Karpas-422 (cell line): ENCODE data around the gene GABRA5. TPM values are rescaled to one million over a fixed set of nuclear protein-coding genes. Genes with fewer than 3 reads are reported as not detected.

Experiments
- DNase-seq: peaks from one replicate; pipeline ENCODE4 v3.0.0-alpha.2; 2015
- H2AFZ ChIP-seq: fragments of 200-600 bp; sonication (generic); 2 replicates; pipeline ENCODE4 v1.6.1; 2014; ENCODE audit warnings: antibody characterized with exemption, low read length, mixed read lengths
- H3K27ac ChIP-seq: fragments of 200-600 bp; sonication (generic); 2 replicates; pipeline ENCODE4 v1.5.1; 2014; ENCODE audit warnings: mild to moderate bottlenecking, low read length, moderate library complexity
- H3K27me3 ChIP-seq: fragments of 200-600 bp; sonication (generic); 2 replicates; pipeline ENCODE4 v1.6.1; 2014; ENCODE audit warnings: low read length, mixed read lengths
- H3K36me3 ChIP-seq: fragments of 200-600 bp; sonication (generic); 2 replicates; pipeline ENCODE4 v1.6.1; 2014; ENCODE audit warnings: low read length, mixed read lengths; ENCODE audit not compliant: insufficient read depth
- H3K4me1 ChIP-seq: fragments of 200-600 bp; sonication (generic); 2 replicates; pipeline ENCODE4 v1.6.1; 2014; ENCODE audit warnings: mild to moderate bottlenecking, low read length, mixed read lengths
- H3K4me2 ChIP-seq: fragments of 200-600 bp; sonication (generic); 2 replicates; pipeline ENCODE4 v1.6.1; 2014; ENCODE audit warnings: low read length, low read depth, mild to moderate bottlenecking; ENCODE audit not compliant: poor library complexity, severe bottlenecking
- H3K4me3 ChIP-seq: fragments of 200-600 bp; sonication (generic); 2 replicates; pipeline ENCODE4 v1.5.1; 2014; ENCODE audit warnings: mild to moderate bottlenecking, antibody characterized with exemption, low read length, mixed read lengths
- H3K79me2 ChIP-seq: fragments of 200-600 bp; sonication (generic); 2 replicates; pipeline ENCODE4 v1.6.1; 2014; ENCODE audit warnings: mild to moderate bottlenecking, low read length, mixed read lengths
- H3K9ac ChIP-seq: fragments of 200-600 bp; sonication (generic); 2 replicates; pipeline ENCODE4 v1.6.0; 2014; ENCODE audit warnings: low read length
- H3K9me2 ChIP-seq: fragments of 200-600 bp; sonication (generic), shearing (Covaris generic); replicated peaks from 2 replicates; pipeline ENCODE4 v1.6.0; 2014; ENCODE audit warnings: mild to moderate bottlenecking, low read length, moderate library complexity; ENCODE audit not compliant: insufficient read depth
- H3K9me3 ChIP-seq: fragments of 300-700, 200-600 bp; sonication (generic); 2 replicates; pipeline ENCODE4 v1.6.1; 2014; ENCODE audit warnings: low read length, mixed read lengths
- H4K20me1 ChIP-seq: fragments of 200-600 bp; sonication (generic); 2 replicates; pipeline ENCODE4 v1.6.1; 2014; ENCODE audit warnings: mild to moderate bottlenecking, antibody characterized with exemption, low read length, low read depth; ENCODE audit not compliant: insufficient read depth
- total RNA-seq: library from RNA; depleted of rRNA; stranded (reverse); fragments of >200 nt; shearing (Covaris generic); gene quantifications from 2 replicates; pipeline ENCODE4 v1.2.3, GENCODE V29; 2014; ENCODE audit warnings: low replicate concordance

The GABRA5 gene
- total RNA-seq, 1 experiment from 2014 or later: not detected

GRCh38 chr15:26882616-26883365 lies 15.9 kb downstream of the GABRA5 start:
- Histone ChIP-seq H2AFZ (no peak overlapping the region), H3K4me3 (no peak overlapping the region), H3K9me2 (no peaks in the 10 kb centered on the region), H3K27me3 (no peaks in the 10 kb centered on the region), H3K27ac (no peak overlapping the region), H3K79me2 (no peaks in the 10 kb centered on the region), H4K20me1 (no peaks in the 10 kb centered on the region), H3K4me1 (no peaks in the 10 kb centered on the region), H3K9ac (no peak overlapping the region), H3K36me3 (no peaks in the 10 kb centered on the region), H3K9me3 (peaks cover 18% of the 10 kb centered on the region), H3K4me2 (no peak overlapping the region)
- DNase-seq: no peak

GRCh38 chr15:26883466-26883865 lies 16.6 kb downstream of the GABRA5 start:
- no peak overlapping the region for H3K4me3 ChIP-seq
- H3K9me2 ChIP-seq: no peaks in the 10 kb centered on the region
- no peak overlapping the region for H3K4me2 ChIP-seq
- H3K27me3 ChIP-seq: no peaks in the 10 kb centered on the region
- H3K79me2 ChIP-seq: no peaks in the 10 kb centered on the region
- H2AFZ ChIP-seq: no peak overlapping the region
- no peak for DNase-seq
- H3K9me3 ChIP-seq: peaks cover 18% of the 10 kb centered on the region
- no peaks in the 10 kb centered on the region for H3K4me1 ChIP-seq
- H3K36me3 ChIP-seq: no peaks in the 10 kb centered on the region
- no peak overlapping the region for H3K9ac ChIP-seq
- no peak overlapping the region for H3K27ac ChIP-seq
- no peaks in the 10 kb centered on the region for H4K20me1 ChIP-seq

- H3K36me3 ChIP-seq: no peaks in the 10 kb centered on the region
- H3K4me1 ChIP-seq: no peaks in the 10 kb centered on the region
- H3K9me3 ChIP-seq: peaks cover 6% of the 10 kb centered on the region
- H3K27ac ChIP-seq: no peak overlapping the region
- H4K20me1 ChIP-seq: no peaks in the 10 kb centered on the region
- H3K4me2 ChIP-seq: no peak overlapping the region
- H2AFZ ChIP-seq: no peak overlapping the region
- H3K9ac ChIP-seq: no peak overlapping the region
- H3K27me3 ChIP-seq: no peaks in the 10 kb centered on the region
- H3K4me3 ChIP-seq: no peak overlapping the region
- no peaks in the 10 kb centered on the region for H3K9me2 ChIP-seq
- no peaks in the 10 kb centered on the region for H3K79me2 ChIP-seq
- no peak for DNase-seq
Observed at GRCh38 chr15:26886566-26886965, 19.7 kb downstream of the GABRA5 start.

DNA sequence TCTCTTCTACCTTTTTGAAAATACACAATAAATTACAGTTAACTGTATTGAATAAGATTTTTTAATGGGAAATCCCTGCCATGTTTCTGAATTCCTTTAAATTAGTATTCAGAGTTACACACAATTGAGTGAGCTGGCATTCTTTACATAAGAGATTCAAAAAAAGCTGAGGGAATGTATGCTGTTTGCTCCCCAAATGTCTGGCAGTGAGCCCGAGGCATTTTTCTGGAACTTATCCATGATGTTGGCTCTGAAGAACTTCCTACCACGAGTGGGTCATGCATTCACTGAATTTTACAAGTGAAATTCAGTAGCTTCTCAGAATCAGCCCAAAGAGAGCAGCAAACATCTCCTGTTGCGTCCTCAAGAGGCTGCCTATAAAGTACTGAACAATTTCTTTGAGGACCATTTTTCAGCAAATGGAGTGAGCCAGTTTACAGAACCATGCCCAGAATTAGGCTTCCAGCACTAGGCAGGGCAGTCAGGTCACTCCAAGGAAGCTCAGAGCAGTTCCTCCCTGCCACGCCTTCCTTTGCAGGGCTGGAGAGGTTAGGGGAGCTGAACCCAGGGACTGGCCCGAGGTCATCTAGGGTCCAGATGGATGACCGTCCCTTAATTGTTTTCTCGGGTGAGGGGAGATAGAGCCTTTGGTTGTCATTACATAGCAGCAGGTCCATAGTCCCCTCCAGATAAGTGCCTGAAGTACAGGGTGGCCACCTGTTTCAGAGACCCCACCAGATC lies 21.2 kb downstream of the GABRA5 start:
- H3K36me3 ChIP-seq: no peaks in the 10 kb centered on the region
- H3K4me1 ChIP-seq: no peaks in the 10 kb centered on the region
- no peak overlapping the region for H2AFZ ChIP-seq
- no peaks in the 10 kb centered on the region for H3K27me3 ChIP-seq
- no peaks in the 10 kb centered on the region for H4K20me1 ChIP-seq
- H3K27ac ChIP-seq: no peak overlapping the region
- no peaks in the 10 kb centered on the region for H3K79me2 ChIP-seq
- H3K4me3 ChIP-seq: no peak overlapping the region
- no peak overlapping the region for H3K4me2 ChIP-seq
- no peak for DNase-seq
- no peaks in the 10 kb centered on the region for H3K9me2 ChIP-seq
- no peak overlapping the region for H3K9ac ChIP-seq
- peaks cover 6% of the 10 kb centered on the region; the same call in 1 of the 2 replicates for H3K9me3 ChIP-seq

GRCh38 chr15:26888761-26889160 lies 21.9 kb downstream of the GABRA5 start:
- H3K9me3 ChIP-seq: peaks cover 7% of the 10 kb centered on the region; the same call in 1 of the 2 replicates
- no peaks in the 10 kb centered on the region for H3K79me2 ChIP-seq
- no peak overlapping the region for H3K4me2 ChIP-seq
- H3K9me2 ChIP-seq: no peaks in the 10 kb centered on the region
- no peak overlapping the region for H3K27ac ChIP-seq
- no peaks in the 10 kb centered on the region for H4K20me1 ChIP-seq
- H3K4me1 ChIP-seq: no peaks in the 10 kb centered on the region
- H3K4me3 ChIP-seq: no peak overlapping the region
- no peak overlapping the region for H3K9ac ChIP-seq
- no peak overlapping the region for H2AFZ ChIP-seq
- no peaks in the 10 kb centered on the region for H3K36me3 ChIP-seq
- H3K27me3 ChIP-seq: no peaks in the 10 kb centered on the region
- no peak for DNase-seq

DNA sequence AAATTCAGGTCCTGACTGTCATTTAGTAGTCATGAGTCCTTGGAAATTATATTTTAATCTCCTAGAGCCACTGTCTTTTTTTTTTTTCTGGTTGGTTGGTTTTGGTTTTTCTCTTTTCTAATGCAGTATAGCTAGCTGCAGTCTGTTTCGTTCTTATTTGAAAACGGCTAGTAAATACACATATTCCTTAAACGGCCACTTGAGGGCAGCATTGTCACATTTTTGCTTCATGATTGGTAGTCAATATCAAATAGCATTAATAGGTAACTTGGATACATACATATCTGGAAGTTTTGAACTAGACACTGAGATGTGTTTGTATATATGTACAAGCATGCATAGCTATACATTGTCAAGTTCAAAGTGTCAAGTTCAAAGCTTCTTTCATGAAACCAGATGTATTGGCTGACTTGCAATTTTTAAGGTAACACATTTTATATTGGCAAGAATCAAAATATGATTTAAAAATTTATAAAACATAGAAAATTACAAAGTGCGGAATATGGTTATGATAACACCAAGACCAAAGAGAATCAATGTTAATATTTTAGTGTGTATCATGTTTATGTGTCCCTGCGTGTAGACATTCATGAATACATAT lies 22.5 kb downstream of the GABRA5 start:
- H3K4me1 ChIP-seq: no peaks in the 10 kb centered on the region
- DNase-seq: peak; percentile 88
- no peaks in the 10 kb centered on the region for H3K36me3 ChIP-seq
- no peak overlapping the region for H3K9ac ChIP-seq
- H3K9me3 ChIP-seq: peaks cover 7% of the 10 kb centered on the region; the same call in 1 of the 2 replicates
- no peak overlapping the region for H3K4me2 ChIP-seq
- no peaks in the 10 kb centered on the region for H4K20me1 ChIP-seq
- H3K79me2 ChIP-seq: no peaks in the 10 kb centered on the region
- H3K27ac ChIP-seq: no peak overlapping the region
- no peak overlapping the region for H3K4me3 ChIP-seq
- no peak overlapping the region for H2AFZ ChIP-seq
- H3K27me3 ChIP-seq: no peaks in the 10 kb centered on the region
- H3K9me2 ChIP-seq: no peaks in the 10 kb centered on the region

DNA sequence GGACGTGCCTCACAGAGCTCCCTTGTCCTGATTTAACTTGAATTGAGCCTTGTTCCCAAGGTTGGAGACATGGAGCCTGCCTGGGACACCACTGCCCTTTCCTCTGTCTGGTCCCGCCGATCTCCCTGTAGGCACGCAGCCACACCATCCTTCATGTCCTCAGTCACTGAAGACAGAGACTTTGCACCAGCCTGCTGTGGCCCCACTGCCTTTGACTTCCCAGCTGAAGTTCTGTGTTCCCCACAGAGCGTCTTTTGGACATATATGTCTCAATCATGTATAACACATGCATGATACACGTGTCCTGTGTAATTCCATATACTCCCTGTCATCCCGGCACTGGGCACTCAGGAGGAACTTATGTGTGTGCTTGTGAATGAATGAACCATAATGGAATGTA lies 23.6 kb downstream of the GABRA5 start:
- Histone ChIP-seq H3K4me2 (no peak overlapping the region), H3K4me3 (no peak overlapping the region), H3K9me3 (peaks cover 13% of the 10 kb centered on the region; the same call in 1 of the 2 replicates), H3K9ac (no peak overlapping the region), H3K27ac (no peak overlapping the region), H3K4me1 (no peaks in the 10 kb centered on the region), H4K20me1 (no peaks in the 10 kb centered on the region), H3K27me3 (no peaks in the 10 kb centered on the region), H3K9me2 (no peaks in the 10 kb centered on the region), H3K79me2 (no peaks in the 10 kb centered on the region), H3K36me3 (no peaks in the 10 kb centered on the region), H2AFZ (no peak overlapping the region)
- no peak for DNase-seq

- no peaks in the 10 kb centered on the region for H3K9me2 ChIP-seq
- no peaks in the 10 kb centered on the region for H3K27me3 ChIP-seq
- H3K4me3 ChIP-seq: no peak overlapping the region
- H3K79me2 ChIP-seq: no peaks in the 10 kb centered on the region
- H3K9me3 ChIP-seq: peaks cover 13% of the 10 kb centered on the region; the same call in 1 of the 2 replicates
- no peak overlapping the region for H3K27ac ChIP-seq
- DNase-seq: no peak
- no peaks in the 10 kb centered on the region for H3K4me1 ChIP-seq
- H4K20me1 ChIP-seq: no peaks in the 10 kb centered on the region
- no peak overlapping the region for H2AFZ ChIP-seq
- H3K4me2 ChIP-seq: no peak overlapping the region
- H3K36me3 ChIP-seq: no peaks in the 10 kb centered on the region
- H3K9ac ChIP-seq: no peak overlapping the region
Observed at GRCh38 chr15:26890988-26891387, 24.1 kb downstream of the GABRA5 start.
